Endometrial microvascular endothelial cells (primary cell): ENCODE data around the gene SERAC1. TPM values are rescaled to one million over a fixed set of nuclear protein-coding genes. Genes with fewer than 3 reads are reported as not detected.
"Not testable (repeated sequence)": the region's sequence is repeated elsewhere in the genome, so short reads cannot be mapped to it uniquely, and the experiment has no call there.

Source experiments
- in situ Hi-C: cut with HindIII; loops from 2 replicates; pipeline ENCODE4 v1.10.0; 2017; ENCODE audit warnings: low sequenced_read_pairs, low pct_unique_long_range_greater_than_20kb; ENCODE audit errors: inconsistent ontology term
- total RNA-seq: library from RNA; depleted of rRNA; stranded (reverse); fragments of >200 nt; gene quantifications from one replicate; pipeline ENCODE4 v1.2.3, GENCODE V29; 2015; ENCODE audit errors: inconsistent ontology term

SERAC1 gene
- total RNA-seq, 1 donor from 2014 or later: 7.6 TPM

DNA sequence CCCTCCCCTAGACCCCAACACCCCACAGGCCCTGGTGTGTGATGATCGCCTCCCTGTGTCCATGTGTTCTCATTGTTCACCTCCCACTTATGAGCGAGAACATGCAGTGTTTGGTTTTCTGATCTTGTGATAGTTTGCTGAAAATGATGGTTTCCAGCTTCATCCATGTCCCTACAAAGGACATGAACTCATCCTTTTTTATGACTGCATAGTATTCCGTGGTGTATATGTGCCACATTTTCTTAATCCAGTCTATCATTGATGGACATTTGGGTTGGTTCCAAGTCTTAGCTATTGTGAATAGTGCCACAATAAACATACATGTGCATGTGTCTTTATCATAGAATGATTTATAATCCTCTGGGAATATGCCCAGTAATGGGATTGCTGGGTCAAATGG lies 9.7 kb upstream of the SERAC1 start:
- in situ Hi-C loops: not testable (repeated sequence)

DNA sequence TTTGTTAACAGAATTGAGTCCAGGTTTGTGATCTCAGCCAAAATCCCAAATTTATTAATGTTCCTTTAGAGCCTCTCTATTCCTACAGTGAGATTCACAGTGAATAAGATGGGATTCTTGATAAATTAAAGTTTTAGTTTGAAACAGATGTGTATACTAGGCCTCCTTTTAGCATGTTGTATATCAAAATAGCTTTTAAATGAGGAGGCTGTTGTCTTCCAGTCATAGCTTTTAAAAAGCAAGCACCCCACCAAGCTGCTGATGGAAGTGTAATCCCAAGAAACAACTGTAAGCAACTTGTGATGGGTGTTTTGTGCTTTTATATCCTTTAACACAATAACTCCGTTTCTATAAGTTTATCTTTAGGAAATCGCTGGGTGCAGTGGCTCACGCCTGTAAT lies 7.0 kb upstream of the SERAC1 start:
- in situ Hi-C loops: no loop called here

DNA sequence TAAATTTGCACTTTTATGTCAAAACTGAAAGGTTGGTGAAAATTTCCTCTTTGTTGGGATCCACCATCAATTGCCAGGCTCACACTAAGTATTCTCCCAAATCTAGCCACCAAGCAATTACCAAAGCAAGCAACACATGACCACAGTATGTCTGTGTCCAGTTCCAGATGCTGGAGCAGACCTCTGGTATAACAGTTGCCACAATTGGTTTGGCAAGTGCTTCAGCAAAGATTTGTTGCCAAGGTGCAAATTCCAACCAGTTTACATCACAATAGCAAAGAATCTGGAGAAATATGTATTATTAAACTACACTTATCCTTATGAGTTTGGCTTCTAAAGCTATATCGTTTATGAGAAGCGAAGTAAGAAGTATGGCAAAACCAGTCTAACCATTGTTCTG lies 6.5 kb upstream of the SERAC1 start:
- in situ Hi-C loops: no loop called here

DNA sequence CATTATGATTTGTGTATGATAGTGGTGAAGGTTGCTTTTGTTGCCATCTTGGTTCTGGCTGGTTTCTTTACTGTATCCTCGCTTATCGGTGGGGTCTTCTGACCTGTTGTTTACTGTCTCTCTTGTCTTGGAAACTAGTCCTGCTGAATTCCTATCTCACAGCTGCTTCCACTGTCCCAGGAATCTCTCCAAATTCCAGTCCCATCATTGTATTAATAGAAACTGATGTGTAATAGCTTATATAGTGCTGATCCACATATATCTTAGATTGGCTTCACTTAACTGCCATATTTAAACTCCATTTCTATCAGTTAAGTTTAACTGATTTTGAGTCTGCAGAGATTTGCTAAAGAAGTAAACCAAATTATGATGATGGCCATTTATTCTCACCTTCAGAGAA lies 6.0 kb upstream of the SERAC1 start:
- in situ Hi-C loops: no loop called here

DNA sequence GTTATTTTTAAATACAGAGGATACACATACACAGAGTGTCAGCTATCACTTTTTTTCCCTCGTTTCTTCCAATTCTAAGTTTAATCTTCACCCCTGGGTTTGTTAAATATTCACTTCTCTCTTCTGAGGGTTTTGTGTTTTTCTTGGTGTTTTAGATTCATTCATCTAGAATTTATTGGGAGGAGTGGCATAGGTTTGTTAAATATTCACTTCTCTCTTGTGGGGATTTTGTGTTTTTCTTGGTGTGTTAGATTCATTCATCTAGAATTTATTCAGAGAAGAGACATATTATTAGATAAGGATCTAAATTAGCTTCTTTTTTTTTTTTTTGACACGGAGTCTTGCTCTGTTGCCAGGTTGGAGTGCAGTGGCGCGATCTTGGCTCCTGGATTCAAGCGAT lies 3.9 kb upstream of the SERAC1 start:
- in situ Hi-C loops: no loop called here

DNA sequence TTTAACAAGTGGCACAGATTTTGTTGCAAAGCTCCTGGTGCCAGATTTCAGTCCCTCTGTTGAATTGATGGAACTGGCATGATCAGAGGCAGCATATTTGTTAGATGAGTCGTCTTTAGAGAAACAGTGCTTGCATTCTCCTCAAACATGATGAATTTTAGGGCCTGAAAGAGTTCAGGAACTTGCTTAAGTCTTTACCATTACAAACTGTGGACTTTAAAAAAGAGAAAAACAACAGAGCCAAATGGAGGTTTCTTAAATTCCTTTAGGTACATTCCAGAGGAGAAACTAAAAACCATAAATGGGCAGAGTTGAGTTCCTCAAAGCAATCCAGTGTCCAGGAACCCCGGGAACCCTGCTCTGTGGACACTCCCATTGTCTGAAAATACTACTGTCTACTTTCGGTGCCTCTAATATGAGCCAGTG lies 2.6 kb upstream of the SERAC1 start:
- in situ Hi-C loops: no loop called here

DNA sequence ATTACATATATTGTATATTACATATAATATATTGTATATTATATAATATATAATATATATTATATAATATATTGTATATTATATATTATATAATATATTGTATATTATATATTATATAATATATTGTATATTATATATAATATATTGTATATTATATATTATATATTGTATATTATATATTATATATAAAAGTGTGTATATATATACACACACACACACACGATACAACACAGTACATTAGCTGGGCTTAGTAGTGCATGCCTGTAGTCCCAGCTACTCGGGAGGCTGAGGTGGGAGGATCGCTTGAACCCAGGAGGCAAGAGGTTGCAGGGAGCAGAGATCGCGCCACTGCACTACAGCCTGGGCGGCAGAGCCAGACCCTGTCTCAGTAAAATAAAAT lies 1.6 kb upstream of the SERAC1 start:
- in situ Hi-C loops: not testable (repeated sequence)

DNA sequence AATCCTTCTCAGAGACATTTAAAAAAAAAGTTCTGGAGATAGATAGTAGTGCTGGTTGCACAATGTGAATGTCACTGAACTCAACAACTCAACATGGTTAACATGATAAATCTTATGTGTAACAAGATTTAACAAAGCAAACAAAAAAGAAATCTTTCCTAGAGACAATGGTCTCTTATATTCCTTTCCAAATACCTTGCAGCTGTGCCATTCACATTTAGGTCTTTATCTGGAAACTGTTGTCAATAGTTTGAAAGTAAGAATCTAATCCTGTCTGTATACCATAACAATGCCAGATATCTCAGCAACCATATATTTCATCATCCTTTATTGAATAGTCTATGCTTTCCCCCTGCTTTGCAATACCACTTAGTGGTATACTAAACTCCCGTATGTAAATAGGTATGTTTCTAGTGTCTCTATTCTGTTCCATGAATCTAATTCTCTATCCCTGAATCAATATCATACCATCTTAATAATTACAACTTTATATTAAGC lies 2.1 kb downstream of the SERAC1 start:
- in situ Hi-C loops: no loop called here

DNA sequence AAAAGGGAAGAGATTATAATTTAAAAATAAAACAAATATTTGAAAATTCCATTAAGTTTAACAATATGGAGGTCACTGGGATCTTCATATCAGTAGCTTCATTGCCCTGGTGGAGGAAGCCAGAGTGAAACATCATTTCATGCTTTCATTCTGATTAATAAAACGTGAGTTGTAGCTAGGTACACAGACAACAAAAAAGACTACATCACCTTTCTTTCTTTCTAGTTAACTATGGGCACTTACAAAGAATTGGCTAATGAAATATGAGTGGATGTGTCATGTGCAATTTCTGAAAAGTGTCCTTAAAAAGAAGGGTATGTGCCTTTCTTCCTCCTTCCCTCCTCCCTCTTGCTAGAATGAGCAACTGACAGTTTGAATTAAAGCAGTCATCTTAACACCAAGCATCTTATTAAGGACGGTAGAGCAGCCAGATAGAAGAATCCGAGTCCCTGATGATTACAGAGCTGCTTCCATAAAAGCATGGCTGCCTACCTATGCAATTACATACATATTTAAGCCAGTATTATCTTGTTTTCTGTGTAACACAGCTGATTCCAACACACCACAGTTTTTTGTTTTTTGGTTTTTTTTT lies 3.4 kb downstream of the SERAC1 start:
- in situ Hi-C loops: no loop called here

DNA sequence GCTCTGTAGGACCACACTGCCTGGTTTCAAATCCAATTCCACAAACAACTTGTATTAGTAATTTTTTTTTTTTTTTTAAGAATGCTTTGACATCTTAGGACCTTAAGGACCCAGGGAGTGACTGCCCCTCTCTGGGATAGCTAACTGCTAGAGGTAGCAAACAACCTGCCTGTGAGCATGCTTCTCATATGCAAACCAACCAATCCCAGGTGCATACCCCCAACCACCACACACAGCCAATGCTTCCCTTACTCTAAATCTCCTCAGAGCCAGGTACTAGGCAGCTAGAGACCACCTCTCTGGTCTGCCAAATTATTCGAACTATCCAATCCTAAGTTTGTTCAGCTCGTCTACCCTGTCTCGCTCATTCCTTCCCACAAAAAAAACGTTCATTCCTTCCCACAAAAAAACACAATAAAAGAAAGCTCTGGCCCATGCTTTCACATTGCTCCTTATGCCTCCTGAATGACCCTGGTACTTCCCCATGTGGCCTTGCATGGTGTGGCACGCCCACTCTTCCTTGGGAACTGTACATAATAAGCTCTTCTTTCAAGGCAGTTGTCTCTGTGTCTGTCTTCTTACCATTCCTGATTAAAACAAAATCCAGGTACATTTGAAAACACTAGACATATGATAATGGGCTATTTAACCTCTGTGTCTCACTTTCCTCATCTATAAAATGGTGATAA lies 6.4 kb downstream of the SERAC1 start:
- in situ Hi-C loops: no loop called here

DNA sequence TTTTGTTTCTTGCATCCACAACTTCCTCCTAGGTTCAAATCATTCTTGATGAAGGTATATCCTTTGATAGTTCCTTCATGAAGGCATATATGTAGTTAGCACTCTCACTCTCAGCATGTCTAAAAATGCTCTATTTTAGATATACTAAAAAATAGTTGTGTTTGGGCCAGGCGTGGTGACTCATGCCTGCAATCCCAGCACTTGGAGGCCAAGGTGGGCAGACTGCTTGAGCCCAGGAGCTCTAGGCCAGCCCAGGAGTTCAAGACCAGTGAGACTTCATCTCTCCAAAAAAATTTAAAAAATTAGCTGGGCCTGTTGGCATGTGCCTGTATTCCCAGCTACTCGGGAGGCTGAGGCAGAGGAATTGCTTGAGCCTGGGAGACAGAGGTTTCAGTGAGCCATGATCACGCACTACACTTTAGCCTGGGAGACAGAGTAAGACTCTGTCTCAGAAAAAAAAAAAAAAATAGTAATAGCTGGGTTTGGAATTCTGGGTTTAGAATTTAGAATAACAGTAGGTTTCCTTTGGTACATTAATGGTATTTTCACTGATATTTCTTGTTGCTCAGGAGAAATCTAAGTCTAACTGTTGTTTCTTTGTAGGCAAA lies 7.0 kb downstream of the SERAC1 start:
- in situ Hi-C loops: no loop called here

DNA sequence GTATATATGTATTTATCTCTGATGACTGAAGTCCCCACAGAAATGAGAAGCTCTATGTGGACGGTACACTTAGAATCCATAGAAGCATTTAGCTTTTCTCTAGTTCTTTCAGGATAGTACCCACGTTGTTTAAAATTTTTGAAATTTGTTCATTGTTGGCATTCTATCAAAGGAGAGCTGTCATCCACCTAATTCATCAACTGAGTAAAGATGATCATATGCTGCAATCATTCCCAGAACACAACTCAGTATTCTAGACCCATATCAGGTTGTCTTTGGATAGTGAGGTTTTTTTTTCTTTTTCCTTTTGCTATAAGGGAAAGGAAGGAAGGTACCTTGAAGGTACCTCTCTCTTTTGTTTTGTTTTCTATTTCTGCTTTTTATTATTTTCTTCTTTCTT lies 9.3 kb downstream of the SERAC1 start:
- in situ Hi-C loops: loop anchor here (10.0 kb wide), 1 partner anchor 156 kb away; the partner anchor contains the start of gene TULP4

DNA sequence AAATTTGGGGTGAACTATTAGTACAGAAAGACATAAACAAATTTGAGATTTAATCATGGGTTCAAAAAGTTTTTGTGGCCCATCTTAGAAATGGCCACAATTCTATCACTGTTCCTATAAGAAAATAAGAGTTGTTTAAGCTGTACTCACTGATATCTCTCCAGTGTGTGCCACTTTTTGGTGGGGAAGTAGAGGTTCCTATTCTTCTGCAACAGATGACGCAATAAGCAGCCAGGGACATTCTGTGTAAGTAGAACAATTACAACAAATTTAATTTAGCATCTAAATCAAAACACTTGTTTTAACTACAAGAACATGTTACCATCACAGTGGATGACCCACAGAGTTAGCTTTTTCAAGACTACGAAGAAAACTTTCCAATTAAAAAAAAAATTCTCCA lies 9.9 kb downstream of the SERAC1 start:
- in situ Hi-C loops: loop anchor here (10.0 kb wide), 1 partner anchor 157 kb away; the partner anchor contains the start of gene TULP4

DNA sequence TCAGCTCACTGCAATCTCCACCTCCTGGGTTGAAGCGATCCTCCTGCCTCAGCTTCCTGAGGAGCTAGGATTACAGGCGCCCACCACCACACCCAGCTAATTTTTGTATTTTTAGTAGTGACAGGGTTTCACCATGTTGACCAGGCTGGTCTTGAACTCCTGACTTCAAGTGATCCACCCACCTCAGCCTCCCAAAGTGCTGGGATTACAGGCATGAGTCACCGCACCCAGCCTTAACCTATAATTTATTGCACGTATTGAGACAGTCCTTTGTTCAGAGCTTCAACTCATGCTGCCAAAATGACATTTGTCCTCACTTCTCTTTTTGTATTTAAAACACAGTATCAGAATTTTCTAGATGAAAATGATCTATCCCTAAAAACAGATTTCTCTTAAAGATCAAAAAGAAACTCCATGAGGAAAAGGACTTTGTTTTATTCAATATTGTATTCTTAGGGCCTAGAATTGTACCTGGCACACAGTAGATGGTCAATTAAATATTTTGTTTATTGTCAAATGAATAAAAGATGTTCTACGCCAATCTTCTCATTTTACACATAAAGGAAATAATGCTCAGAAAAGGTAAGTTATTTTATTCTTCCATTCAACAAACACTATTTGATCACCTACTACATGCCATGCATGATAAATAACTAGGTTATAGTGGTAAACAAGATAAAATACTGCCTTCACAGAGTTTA lies 10.8 kb downstream of the SERAC1 start:
- in situ Hi-C loops: loop anchor here (10.0 kb wide), 1 partner anchor 158 kb away; the partner anchor contains the start of gene TULP4

DNA sequence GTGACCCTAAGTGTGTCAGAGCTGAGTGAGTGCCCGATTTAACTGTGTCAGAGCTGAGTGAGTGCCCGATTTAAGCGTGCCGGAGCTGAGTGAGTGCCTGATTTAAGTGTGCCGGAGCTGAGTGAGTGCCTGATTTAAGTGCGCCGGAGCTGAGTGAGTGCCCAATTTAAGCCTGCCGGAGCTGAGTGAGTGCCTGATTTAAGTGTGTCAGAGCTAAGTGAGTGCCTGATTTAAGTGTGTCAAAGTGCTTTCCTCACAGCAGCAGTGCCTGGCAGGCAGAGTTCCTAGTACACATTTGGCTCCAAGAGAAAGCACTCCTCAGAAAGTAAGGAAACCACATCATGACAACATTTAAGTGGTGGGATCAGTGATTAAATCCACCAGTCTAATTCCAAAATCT lies 13.2 kb downstream of the SERAC1 start:
- in situ Hi-C loops: loop anchor here (10.0 kb wide), 1 partner anchor 160 kb away; the partner anchor contains the start of gene TULP4

DNA sequence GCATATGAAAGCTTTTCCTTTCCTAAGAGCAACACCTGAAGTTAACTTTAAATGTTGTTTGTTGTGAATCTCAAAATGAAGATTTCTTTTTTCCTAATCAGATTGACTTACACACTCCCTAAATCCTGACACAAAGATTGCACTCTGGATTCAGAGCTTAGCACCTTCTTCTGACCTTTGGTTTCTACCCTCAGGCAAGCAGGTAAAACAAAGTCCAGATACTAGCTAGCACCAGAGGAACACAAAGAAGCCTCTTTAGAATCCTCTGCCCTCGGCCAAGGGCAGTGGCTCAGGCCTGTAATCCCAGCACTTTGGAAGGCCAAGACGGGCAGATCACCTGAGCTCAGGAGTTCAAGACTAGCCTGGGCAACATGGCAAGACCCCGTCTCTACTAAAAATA lies 14.5 kb downstream of the SERAC1 start:
- in situ Hi-C loops: loop anchor here (10.0 kb wide), 1 partner anchor 161 kb away; the partner anchor contains the start of gene TULP4

DNA sequence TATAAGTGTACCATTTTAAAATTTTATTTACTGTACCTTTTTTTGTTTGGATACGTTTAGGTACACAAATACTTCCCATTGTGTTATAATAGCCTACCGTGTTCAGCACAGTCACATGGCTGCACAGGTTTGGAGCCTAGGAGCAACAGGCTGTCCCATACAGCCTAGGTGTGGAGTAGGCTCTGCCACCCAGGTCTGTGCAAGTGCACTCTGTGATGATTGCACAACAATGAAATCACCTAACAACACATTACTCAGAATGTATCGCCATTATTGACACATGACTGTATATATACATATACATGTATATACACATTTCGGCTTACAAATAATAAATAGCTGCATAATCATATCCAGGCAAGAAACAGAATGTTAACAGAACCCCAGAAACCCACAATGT lies 15.4 kb downstream of the SERAC1 start:
- in situ Hi-C loops: loop anchor here (10.0 kb wide), 1 partner anchor 162 kb away; the partner anchor contains the start of gene TULP4

DNA sequence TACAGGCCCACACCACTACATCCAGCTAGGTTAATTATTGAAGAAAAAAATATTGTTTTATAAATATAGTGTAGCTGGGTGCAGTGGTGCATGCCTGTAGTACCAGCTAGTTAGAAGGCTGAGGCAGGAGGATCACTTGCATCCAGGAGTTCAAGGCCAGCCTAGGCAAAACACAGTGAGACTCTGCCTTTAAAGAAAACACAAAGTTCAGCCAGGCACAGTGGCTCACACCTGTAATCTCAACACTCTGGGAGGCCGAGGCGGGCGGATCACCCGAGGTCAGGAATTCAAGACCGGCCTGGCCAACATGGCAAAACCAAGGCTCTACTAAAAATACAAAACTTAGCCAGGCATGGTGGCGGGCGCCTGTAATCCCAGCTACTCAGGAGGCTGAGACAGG lies 16.0 kb downstream of the SERAC1 start:
- in situ Hi-C loops: loop anchor here (10.0 kb wide), 1 partner anchor 163 kb away; the partner anchor contains the start of gene TULP4

DNA sequence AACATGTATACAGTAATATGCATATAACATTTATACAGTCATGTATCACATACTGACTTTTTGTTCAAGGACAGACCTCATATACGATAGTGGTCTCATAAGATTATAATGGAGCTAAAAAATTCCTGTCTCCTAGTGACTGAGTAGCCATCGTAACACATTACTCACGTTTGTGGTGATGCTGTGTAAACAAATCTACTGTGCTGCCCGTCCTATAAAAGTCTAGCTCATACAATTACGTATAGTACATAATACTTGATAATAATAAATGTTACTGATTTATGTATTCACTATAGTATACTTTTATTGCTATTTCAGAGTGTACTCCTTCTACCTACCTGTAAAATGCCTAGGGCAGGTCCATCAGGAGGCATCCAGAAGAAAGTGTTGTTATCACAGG lies 17.4 kb downstream of the SERAC1 start:
- in situ Hi-C loops: loop anchor here (10.0 kb wide), 1 partner anchor 164 kb away; the partner anchor contains the start of gene TULP4
